ENCODE measurements around the gene PDHX.
"Not testable (repeated sequence)": the region's sequence is repeated elsewhere in the genome, so short reads cannot be mapped to it uniquely, and the experiment has no call there.

The PDHX gene

DNA sequence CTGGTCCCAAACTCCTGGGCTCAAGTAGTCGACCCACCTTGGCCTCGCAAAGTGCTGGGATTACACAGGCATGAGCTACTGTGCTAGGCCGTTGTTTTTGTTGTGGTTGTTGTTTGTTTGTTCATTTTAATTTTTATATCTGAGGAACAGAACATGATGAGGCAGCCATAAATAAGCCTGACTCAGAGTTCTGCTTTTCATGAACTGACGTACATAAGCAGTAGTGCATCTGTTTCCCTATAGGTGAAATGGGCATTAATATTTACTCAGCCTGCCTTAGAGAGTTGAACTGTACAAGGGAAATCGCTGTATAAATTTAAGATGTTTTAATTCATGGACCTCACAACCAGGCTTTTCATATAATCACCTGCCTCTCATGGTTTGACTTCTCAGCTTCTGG is 80.5 kb downstream of the PDHX start:
- DNase-seq: no peak

DNA sequence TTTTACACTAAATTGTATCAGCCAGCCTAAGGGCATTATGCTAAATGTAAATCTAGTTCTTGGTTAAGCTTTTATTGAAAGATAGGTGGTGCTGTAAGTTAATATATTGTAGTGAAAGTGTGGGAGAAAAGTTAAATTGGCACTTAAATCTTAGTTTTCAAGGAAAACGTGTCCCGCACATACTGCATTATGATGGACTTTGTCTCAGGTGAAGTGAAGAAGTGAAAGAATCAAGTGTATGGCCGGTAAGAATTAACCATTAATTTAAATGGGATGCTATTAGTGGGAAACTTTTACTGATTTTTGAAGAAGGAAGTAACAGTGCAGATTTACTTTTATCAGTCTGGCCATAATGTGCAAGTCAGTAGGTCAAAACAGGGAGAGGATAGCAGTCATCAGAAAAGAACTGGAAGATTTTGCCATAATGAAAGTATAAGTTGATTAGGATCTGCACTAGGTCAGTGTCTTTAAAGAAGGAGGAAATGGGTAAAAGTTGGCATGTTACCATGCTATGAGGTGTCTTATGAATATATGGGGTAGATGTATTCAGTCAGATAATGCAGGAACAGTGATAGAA is 81.6 kb downstream of the PDHX start:
- no peak for DNase-seq

DNA sequence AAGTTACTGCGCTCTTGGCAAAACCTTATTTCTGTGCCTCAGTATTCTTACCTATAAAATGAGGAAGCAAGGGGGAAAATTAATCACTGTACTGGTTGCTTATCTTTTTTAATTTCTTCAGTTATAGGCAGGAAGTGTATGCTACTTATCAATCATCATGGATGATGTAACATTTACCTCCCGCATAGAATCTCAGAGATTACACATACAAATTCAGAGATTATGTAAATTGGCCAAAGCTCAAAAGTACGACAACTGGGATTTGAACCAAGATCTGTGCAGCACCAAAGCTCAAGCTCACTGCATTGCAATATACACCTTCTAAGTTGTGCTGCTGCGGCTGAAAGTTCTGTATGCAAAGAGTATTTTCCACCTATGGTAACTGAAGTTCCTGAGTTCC is 83.0 kb downstream of the PDHX start:
- DNase-seq: no peak

DNA sequence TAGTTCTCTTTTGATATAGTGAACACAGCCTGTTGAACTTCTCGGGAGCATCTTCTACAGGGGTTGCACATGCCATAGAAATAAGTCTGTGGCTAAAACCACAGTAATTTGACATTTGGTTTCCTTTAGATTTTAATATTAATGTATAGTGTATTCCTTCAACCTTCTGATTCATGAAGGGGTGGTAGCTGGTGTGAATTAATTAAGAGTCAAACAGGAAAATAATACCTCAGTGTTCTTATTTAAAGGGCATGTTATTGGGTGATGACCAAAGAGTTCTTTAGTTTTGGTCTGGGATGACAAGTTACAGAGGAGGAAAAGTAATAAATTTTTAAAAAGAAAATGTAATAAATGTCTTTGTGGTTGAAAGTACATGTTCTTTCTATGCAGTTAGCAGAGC is 86.8 kb downstream of the PDHX start:
- DNase-seq: no peak

DNA sequence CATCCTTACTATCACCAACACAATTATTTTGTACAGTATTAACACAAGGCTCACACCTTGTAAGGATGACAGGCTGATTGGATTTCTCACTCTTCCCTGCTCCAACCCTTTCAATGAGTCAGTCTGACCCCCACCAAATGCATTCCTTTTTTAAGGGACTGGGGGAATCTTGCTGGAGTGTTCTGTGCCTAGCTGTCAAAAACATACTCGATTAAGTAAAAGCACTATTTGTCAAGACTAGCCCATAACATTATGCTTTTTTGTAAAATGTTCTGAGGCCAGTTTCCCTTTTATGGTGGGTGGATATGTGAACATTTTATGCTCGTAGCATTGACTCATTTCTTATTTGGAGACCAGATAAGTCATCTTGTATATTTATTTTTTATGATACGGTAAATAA is 87.2 kb downstream of the PDHX start:
- DNase-seq: no peak

DNA sequence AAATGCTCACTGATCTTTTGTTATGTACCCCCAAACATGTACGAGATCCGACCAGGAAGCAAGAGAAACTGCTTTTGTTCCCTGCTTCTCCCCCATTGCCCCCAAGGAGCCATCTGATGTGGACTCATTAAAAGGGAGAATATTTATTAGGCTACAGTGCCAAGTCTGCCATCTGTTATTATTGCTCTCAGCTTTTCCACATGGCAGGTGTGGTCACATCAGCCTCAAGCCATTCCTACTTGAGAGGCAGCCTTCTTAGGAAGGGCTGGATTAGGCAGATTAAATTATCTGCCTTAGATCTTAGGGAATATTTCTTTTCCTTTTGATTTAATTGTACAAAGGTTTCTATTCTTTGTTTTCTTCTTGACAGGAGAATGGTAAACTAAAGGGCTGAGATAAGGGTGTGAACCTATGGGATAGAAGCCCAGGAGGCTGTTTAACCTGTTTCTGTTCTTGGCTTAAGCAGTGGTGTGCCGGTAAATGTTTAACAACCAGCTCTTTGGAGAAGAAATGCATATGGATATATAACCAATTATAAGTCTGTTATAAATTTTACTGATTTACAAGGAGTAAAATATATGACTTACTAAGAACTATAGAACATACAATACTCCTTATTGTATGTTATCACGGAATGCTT is 88.8 kb downstream of the PDHX start:
- DNase-seq: no peak

DNA sequence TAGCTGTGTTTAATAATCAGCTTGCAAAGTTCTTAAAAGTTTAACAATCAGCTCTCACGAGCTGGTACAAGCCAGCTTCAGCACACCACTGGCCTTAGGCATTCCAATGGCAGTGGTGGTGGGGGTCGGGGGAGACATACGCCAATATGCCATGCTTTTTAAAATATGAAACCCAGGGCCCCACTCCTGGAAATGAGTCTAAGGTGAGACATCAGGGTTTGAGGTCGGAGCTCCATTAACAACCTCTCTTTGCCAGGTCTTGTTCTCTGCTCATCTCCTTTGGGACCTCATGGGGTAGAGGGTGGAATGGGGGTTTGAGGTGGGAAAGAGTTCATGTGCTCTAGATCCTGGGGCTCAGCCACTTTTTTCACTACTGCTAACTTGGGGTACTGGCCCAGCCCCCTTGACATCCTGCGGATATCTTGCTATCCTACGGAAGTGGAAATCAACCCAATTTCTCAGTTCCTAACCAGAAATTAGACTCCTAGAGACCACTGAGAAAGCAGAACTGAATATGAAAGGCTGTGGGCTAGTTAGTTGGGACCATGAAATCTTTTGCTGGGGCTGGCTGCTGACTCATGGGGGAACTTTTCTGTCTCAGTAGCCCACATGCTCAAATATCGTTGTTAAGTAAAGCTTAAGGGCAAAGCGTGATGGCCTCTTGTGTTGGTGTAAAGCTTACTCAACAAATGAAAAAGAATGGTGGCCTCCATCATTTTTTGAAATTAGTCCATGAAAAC is 90.1 kb downstream of the PDHX start:
- no peak for DNase-seq

DNA sequence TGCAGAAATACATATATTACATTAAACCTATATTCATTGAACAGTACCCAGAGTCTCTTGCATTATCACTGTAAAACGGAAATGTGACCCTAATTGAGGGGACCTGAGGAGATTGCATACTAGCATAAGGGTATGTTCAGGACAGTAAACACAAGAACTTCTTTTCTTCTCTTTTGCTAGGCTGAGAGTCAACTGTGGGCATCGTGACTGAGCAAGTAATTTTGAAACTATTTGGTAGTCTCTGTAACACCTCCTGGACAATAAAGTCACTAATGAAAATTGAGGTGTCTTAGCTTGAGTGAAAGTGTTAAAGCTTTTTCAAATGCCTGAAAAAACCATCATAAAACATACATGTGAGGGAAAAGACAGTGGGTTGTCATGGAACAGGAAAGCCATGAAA is 90.9 kb downstream of the PDHX start:
- no peak for DNase-seq

DNA sequence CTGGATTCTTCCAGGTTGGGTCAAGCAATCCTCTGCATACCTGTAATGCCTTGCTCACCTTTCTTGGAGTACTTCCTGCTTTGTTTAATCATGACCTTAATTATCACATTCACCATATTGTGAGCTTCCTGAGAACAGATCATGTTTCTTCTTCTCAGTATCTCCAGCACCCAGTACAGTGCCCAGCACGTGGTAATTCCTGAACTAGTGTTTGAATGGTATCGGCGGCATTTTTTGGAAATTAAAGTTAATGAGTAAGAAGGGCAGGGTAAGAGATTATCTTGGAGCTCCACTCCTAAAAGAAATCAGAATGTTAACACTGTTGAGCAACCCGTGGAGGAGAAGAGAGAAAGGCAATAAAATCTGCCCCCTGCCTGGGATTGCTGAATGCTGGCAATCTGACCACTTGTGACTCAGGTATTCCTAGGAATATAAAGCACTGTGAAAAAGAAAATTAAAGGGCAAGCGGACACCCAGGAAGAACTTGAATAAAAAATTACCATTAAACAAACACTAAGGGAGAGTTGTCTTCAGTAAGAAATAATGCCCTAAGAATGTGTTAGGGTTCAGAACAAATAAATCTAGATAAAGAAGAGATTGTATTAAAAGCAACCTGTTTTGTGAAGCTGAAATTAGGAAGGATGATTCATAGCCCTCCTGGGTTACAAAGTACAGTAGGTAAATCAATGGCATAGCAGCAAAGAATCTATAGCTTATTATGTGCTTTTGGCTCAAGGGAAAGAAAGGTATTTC is 92.9 kb downstream of the PDHX start:
- DNase-seq: no peak

DNA sequence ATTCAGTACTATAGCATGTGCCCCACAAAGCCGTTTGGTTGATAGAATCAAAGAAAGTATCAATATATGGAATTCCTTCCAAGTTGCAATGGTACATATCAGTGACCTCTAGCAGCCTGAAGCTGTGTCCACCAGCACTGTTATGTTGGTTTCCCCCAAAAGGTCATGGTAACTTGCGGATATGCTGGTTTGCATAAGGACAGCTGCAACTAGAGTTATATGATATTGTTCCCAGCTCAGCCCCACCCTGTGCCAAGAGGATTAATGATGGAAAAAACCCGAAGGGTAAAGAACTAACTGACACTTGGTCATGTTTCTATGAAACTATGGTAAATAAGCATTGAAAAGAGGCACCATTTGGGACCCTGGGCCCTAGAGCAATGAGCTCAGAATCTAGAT is 93.5 kb downstream of the PDHX start:
- no peak for DNase-seq

DNA sequence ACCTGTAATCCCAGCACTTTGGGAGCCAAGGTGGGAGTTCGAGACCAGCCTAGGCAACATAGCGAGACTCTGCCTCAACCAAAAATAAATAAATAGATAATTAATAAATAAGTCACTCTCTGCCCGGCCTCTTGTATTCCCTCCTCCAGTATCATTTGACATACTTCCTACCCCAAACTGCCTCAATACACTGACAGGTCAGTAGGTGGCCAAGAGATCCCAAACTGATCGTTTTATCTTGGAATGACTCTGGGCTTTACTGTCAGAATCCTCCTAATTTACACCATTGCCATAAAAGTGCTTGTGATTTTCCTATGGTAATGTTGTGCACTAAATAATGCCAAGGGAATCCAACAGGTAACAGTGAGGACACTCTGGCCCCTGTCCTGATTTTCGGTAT is 94.2 kb downstream of the PDHX start:
- no peak for DNase-seq

DNA sequence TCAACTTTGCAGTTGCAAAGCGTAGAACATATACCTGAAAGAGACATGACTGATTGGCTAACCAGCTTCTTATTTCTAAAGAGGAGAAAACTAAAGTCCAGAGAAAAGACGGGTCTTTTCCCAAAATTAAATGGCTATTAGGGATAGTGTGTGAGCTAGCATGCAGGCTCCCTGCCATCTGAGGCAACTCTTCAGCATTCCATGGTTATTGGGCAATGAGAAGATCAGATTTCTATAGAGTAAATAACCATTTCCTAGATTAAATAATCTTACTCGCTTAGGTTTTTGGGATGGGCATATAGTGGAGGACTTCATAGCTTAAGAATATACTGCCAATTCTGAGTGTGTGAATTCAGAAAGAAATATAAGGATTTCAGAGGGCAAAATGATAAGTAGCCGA is 95.0 kb downstream of the PDHX start:
- DNase-seq: no peak

DNA sequence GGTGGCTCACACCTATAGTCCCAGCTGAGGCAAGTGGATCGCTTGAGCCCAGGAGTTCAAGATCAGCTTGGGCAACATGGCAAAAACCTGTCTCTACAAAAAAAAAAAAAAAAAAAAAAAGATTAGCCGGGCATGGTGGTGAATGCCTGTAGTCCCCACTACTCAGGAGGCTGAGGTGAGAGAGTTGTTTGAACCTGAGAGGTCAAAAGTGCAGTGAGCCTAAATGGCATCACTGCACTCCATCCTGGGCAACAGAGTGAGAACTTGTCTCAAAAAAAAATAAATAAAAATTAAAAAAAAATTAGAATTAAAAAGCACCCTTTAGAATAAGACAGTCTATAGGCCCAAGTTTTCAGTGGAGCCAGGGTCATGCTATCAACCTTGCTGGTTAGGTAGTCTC is 95.5 kb downstream of the PDHX start:
- no peak for DNase-seq

DNA sequence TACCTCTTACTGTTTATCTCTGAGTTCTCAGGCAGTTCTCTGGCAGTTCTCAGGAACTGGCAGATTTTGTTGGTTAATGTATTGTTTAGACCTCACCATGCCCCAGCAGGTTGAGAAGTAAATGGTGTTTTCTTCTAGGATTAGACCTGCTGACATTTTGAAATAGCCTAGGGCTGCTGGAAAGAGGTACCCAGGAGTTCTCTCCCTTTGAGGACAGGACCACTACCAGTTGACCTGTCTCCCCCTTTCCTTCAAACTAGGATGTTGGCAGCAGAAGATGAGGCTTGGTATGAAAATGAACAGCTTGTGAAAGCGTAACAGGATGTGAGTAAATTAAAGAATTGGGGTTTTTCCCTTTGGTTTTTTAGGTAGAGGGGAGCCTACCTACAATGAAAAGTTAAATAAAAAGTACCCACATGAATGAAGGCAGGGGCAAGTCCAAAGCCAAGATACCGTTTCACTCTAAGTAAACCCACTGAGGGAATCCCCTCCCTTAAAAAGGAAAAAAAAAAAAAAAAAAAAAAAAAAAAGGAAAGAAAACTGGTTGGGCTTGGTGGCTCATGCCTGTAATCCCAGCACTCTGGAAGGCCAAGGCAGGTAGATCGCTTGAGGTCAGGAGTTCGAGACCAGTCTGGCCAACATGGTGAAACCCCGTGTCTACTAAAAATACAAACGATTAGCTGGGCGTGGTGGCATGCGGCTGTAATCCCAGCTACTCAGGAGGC is 96.2 kb downstream of the PDHX start:
- no peak for DNase-seq

DNA sequence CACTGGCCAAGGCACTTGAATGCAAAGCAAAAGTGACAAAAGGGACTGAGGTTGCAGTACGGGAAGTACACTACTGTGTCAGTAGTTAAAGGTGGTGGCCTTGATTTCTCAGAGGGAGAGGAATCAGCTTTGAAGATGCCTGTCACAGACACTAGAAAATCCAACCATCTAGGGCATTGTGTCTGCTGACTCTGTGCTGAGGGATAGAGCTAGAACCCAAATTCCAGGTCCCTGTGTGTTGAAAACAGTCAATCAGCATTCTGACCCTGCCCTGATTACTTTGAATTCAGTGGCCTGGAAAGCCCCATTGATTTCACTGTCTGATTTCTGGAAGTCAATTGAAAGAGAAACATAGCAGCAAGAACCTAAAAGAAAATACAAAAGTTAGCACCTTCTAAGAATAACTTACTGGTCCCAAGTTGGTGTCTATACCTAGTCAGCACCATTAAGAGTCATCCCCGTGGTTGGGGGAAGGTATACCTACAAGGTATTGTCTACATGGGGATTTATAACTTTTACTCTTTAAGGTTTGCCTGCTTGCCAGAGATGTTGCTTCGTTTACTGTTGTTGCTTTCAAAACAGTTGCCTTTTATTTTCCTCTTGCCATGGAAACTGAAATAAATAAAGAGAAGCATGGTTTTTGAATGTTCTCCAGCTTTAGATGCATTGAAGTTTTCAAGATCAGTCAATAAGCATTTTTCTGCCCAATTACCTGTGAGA is 97.3 kb downstream of the PDHX start:
- DNase-seq: no peak

DNA sequence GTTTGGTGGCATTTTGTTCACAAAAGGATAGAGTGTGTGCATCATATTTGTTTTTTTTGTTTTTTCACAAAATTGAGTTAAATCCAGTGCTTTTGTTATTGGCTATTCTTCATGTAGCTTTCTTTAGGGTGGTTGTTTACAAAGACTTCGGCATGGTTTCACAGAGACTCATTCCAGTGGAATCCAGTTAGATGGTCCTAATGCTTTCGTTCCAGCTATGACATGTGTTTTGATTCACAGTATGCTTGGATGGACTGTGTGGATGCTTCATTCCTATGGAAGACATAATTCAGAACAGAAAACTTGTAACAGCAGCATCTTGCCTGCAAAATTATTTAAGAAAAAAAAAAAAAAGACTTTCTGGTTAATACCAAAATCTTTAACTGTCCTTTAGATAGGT is 97.9 kb downstream of the PDHX start:
- DNase-seq: no peak

DNA sequence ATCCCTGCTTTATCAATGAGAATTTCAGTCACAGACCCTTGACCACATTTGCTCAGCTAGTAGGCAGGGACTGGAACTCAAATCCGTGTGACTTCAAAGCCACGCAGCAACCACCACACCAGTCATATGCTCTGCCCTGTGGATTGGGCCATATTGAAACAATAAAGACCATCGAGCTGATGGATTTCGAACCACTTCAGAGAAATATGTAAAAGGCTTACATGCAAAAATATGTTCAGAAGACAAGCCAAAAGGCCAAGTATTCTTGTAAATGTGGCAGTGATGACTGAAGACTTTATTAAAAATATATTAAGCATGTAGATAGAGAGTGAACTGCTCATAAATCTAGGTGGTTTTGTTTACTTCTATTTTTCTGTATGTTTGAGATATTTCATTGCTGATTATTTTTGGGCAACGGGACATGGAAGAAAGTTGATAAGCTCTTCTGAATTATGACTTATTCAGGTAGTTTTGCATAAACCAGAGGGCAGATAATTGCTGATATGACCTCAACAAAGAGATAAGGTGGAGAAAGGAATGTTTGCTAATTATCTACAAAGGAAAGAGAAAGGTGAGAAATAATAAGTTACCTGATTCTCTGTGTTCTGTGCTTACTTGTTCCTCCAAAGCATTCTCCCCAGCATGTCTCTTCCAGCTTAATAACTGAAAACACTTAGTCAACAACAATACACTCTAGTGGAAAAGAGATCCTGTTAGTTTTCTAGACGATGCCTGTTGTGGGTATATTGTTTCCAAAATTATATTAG is 99.4 kb downstream of the PDHX start:
- DNase-seq: no peak

DNA sequence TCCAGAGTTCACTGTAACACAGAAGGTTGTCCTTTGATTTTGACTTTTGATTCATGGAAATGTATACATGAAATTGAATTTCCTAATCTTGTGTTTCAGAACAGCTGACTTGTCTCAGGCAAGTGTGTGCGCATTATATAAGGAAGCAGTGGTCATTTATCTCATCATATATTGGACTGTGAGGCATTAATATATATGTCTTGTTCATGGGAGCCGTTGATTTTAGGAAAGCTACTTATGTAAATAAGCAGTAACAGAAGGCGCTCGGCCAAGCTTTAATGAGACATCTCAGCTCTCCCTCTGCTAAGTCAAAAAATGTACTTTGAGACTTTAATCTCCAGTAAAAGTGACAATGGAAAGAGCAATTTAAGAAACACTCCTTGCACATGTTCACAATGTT is 100.5 kb downstream of the PDHX start:
- DNase-seq: no peak

DNA sequence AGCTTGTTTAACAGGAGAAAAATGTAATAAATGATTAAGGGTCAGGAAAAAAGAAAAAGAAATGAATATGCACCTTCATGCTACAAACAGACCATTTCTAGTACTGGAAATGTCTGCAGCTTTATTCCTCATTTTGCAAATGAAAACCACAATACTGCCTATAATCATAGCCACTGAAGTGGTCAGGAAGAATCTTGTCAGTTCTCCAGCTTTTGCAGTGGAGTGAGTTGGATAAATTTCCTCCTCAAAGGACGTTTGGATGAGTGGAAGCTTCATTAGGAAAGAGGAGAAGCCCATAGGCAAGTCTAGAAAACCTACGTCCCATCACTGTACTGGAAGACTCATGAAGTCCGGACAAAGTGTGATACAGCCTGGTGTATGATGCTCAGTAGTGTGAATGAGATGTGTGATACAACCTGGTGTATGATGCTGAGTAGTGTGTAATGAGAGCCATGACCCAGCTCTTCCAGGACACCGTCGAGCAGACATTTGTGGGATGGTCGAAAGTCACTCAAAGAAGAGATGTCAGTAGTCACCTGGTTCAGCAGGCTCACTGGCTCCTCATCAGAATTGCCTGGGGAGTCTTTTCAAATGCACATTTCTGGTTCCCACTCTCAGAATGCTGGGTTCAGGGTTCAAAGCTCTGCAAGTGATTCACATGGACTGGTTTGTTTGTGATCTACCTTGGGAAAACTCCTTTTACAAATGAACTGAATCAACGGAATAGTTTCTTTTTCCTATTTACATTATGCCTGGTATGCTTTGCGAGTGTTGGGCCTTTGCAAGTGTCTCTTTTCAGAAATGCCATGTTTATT is 101.3 kb downstream of the PDHX start:
- DNase-seq: no peak

DNA sequence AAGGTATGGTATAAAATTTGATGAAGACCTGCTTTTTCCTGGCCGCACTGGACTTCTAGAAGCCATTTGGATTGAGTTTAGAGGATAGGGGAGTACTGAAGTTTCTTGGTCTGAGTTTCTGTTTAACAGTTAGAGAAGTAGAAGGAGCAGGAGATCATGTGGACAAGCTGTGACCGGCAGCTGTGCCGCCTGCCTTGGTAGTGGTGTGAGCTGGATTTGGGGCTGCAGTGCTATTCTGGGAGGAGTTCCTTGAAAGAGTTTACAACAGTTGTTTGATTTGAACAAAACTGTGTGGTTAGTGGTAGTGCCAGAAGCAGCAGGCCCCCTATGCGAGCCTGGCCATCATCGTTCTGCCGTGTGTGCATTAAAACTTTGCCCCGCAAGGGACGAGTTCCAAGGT is 105.2 kb downstream of the PDHX start:
- no peak for DNase-seq

DNA sequence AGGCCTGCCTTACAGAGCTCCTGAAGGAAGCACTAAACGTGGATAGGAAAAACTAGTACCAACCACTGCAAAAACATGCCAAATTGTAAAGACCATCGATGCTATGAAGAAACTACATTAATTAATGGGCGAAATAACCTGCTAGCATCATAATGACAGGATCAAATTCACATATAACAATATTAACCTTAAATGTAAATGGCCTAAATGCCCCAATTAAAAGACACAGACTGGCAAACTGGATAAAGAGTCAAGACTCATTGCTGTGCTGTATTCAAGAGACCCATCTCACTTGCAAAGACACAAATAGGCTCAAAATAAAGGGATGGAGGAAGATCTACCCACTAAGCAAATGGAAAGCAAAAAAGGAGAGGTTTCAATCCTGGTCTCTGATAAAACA is 107.5 kb downstream of the PDHX start:
- DNase-seq: not testable (repeated sequence)

Data from SHP77 (cell line).